Fibroblast of the conjunctiva (primary cell): ENCODE data around the gene CDH1.
"Not testable (repeated sequence)": the region's sequence is repeated elsewhere in the genome, so short reads cannot be mapped to it uniquely, and the experiment has no call there.

Experiments used
- DNase-seq: peaks from one replicate; pipeline ENCODE4 v3.0.0-alpha.2; 2010; ENCODE audit warnings: low read depth

The CDH1 gene

DNA sequence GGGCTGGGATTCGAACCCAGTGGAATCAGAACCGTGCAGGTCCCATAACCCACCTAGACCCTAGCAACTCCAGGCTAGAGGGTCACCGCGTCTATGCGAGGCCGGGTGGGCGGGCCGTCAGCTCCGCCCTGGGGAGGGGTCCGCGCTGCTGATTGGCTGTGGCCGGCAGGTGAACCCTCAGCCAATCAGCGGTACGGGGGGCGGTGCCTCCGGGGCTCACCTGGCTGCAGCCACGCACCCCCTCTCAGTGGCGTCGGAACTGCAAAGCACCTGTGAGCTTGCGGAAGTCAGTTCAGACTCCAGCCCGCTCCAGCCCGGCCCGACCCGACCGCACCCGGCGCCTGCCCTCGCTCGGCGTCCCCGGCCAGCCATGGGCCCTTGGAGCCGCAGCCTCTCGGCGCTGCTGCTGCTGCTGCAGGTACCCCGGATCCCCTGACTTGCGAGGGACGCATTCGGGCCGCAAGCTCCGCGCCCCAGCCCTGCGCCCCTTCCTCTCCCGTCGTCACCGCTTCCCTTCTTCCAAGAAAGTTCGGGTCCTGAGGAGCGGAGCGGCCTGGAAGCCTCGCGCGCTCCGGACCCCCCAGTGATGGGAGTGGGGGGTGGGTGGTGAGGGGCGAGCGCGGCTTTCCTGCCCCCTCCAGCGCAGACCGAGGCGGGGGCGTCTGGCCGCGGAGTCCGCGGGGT is at the start of gene CDH1:
CDH1 (plus strand) TSS at position 247 of the 684 bp plus-strand sequence; CDS start at position 371, 124 bp downstream.
- DNase-seq, result no peak

DNA sequence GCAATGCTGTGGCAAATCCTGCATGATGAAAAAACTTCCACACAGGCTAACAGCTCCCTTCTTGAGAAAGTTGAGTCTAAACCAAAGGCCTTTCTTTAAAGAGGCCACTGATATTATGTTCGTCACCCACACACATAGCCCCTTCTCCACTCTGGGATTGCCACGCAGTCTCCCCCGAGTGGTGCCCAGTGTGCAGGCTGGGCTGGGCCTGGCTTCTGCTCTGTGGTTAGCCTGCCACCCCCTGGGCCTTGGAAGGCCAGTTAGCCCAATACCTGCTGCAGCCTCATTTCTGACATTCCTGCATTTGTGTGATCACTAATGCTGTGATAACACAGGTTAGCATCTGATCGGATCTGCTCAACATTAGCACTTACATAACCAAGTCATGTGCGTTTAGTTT is 47.2 kb upstream of the CDH1 start:
- DNase-seq, result no peak

DNA sequence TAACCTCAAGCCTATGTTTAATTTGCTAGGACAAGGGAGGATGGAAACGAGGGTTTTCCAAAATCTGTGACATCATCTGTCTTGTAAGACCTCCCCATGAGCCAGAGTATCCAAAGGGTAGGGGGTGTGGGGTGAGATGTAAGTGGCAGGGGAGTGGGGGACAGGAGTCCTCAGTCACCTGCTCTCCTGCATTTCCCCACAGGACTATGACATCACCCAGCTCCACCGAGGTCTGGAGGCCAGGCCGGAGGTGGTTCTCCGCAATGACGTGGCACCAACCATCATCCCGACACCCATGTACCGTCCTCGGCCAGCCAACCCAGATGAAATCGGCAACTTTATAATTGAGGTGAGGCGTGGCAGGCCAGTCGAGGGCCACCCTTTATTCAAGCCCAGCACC is 41.5 kb upstream of the CDH1 start:
- no peak for DNase-seq

DNA sequence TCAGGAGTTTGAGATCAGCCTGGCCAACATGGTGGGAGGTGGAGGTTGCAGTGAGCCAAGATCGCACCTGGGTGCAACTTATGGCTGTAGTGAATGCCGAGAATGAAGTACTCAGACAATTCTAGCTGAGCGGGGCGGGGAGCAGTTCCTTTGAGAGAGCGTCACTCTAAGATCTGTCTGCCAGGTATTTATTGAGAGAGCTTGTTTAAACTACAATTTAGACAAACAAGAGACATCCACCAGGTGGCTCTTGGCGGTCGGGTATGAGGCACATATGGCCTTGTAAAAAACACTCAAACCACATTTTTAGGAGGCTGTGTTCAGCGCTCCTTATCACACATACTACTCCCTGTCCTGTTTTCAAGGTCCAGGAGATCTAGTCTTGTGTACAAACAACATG is 40.6 kb upstream of the CDH1 start:
- no peak for DNase-seq

DNA sequence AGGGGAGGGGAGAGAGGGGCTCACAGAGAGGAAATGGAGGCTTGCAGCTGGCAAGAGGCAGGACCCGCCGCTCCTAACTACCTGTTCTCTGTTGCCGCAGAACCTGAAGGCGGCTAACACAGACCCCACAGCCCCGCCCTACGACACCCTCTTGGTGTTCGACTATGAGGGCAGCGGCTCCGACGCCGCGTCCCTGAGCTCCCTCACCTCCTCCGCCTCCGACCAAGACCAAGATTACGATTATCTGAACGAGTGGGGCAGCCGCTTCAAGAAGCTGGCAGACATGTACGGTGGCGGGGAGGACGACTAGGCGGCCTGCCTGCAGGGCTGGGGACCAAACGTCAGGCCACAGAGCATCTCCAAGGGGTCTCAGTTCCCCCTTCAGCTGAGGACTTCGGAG is 39.0 kb upstream of the CDH1 start:
- no peak for DNase-seq

DNA sequence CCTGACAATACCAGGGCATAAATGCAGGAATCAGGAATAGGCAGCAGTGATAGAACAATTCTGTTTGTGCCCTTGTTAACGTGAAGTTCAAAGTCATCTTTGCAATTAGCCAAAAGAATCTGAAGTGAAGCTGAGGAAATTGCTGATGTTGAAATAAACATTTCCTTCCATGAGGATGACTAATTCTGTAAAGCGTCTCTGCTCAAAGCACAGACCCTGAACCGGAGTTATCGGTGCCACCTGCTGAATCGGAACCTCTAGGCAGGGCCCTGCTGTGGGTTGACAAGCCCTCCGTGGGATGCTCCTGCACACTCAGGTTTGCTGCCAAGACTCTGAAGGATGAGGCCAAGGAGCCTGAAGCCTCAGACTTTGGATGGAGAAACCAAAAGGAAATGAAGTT is 37.0 kb upstream of the CDH1 start:
- DNase-seq, result no peak

DNA sequence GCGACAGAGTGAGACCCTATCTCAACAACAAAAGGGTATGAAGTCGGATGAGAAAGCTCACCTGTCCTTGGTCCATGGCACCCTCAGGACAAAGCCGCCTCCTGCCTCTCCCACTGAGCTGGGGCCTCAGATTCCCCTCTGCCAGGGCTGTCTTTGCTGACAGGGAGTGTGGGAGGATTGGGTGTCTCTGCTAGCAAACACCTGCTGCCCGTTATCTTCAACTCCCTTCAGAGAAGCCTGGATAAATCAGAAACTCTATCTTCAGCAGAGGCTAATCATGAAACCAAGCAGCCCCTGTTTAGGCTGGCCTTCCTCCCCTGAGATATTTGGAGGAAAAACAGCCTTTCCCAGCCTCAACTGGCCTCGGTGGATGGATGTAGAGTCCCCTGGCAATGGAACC is 36.3 kb upstream of the CDH1 start:
- no peak for DNase-seq

DNA sequence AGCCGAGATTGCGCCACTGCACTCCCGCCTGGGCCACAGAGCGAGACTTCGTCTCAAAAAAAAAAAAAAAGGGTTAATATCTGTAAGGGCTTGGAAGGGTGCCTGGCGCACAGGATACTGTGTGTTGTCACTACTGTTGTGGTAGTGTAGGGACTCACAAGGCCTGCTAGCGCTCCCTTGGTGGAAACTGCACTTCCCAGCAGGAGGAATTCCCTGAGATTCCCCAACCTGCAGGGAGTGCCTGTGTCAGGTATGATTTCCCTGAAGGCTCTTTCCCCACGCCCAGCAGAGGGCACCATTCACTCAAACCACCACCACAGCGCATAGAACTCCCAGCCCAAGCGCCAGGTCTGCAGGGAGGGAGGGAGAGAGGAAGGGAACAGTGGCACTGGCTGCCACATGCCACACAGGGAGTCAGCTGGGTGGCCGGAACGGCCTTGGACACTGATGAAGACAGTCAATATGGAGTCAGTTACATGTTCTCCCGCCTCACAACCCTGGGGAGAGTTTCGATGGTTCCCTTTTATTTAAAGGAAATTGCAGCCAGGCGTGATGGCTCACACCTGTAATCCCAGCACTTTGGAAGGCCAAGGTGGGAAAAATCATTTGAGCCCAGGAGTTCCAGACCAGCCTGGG is 32.7 kb upstream of the CDH1 start:
- peak; percentile 31 for DNase-seq

DNA sequence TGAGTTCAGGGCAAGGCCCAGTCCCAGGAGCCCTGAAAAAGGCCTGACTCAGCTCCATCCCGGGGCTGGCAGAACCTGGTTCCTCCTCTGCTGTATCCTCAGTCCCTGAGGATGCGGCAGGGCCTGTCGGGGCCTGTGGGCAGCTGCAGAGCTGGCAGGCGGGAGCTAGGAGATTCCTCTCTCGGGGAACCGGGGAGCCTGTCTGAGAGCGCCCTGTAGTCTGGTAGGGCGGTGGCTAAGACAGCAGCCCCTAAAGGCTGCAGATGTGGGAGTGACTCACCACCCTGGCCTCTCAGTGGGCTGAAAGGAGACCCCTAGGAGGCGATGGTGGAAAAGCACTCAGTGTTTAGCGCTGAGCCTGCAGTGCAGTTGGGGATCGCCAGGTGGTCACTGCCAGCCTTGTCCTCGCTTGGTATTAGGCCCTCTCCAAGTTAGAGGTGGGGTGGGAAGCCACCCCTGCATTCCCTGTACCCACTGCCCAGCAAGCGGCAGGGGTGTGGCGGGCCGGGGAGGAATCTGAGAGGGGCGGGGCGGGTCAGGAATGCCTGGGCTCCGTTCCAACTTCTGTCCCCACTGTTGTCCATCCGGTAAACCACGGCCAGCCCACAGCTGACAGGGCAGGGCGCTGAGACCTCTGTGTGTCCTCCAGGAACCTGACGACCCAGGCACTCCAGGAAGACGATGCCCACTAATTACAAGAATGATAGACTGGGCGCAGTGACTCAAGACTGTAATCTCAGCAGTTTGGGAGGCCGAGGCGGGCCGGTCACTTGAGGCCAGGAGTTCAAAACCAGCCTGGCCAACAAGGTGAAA is 29.5 kb upstream of the CDH1 start:
- no peak for DNase-seq

DNA sequence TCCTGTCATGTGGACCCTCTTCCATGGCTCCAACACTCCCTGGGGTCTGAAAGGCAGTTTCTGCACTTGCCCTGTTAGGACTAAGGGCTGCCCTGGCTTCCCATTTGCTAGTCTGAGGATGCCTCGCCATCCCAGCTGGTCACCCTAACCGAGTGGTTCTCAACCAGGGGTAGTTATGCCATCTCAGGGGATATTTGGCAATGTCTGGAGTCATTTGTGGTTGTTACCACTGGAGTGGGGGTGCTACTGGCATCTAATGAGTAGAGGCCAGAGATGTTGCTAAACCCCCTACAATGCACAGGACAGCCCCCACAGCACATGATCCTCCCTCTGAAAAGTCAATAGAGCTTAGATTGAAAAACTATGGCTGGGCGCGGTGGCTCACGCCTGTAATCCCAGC is 26.9 kb upstream of the CDH1 start:
- DNase-seq, result no peak

DNA sequence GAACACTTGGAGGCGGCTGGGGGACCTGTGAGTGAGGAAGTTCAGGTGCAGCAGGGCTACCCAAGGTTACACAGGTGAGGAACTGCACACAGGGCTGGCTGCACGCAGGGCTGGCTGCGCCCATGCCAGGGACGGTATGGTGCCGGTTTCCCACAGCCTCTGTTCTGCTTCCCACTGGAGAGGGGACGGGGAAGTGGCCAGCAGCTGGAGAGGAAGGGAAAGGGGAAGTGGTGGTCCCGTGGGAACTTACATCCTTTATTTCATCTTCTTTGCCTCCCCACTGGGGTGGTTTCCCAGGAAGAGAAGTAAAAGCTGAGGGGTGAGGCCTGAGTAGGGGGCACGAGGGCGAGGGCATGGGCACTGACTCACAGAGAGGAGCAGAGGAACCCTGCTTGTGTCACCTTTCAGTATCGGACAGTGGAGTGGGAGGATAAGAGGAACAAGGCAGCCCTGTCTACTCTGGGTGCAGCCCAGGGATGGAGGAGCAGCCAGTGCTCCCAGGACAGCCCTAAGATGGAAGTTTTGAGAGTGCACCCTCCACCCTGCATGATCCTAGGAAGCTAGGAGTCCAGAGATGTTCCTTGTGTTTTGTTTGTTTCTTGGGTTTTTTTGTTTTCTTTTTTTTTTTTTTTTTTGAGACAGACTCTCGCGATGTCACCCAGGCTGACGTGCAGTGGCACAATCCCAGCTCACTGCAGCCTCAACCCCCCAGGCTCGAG is 25.5 kb upstream of the CDH1 start:
- DNase-seq, result no peak

DNA sequence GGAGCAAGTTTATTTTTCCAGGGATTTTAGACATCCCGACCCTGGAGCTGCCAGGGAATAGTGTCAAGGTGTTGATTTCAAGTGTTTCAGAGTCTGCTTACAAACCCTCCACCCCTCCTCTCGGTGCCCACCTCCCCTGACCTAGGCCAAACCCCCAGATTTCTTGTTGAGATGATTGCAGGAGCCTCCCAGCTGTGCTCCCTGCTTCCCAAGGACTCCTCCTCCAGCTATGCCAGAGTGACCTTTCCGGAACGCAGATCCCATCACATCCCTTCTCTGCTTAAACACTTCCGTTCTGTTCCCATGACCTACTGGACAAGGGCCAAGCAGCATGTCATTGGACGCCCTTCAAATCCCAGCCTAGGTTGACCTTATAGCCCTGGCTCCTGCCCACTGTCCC is 23.7 kb upstream of the CDH1 start:
- DNase-seq, result no peak

DNA sequence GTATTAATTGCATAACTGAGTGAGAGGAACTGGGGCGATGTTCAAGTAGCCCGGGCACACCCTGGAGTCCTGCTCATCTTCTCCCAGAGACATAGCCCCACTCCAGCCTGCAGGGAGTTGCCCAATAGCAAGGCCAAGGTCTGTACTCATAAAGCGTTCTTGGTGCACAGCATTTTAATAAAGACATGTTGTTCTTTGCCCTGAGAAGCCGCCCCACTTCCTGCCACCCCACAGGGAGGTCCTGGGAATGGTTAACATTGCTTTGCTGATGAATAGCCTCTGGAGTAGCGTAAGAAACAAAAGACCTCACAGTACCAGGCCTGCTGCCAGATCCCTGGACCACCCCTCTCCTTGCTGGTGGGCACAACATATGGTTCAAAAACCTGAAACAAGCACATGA is 21.6 kb upstream of the CDH1 start:
- DNase-seq, result no peak

DNA sequence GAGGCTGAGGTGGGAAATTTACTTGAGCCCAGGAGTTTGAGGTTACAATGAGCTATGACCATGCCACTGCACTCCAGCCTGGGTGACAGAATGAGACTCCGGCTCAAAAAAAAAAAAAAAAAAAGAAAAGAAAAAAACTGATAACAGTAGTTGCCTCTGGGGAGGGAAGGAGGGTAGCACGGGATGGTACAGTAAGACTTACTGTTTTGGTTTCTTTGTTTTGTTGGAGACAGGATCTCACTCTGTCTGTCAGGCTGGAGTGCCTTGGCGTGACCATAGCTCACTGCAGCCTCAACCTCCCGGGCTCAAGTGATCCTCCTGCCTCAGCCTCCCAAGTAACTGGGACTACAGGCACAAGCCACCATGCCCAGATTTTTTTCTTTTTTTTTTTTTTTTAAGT is 20.6 kb upstream of the CDH1 start:
- not testable (repeated sequence) for DNase-seq

DNA sequence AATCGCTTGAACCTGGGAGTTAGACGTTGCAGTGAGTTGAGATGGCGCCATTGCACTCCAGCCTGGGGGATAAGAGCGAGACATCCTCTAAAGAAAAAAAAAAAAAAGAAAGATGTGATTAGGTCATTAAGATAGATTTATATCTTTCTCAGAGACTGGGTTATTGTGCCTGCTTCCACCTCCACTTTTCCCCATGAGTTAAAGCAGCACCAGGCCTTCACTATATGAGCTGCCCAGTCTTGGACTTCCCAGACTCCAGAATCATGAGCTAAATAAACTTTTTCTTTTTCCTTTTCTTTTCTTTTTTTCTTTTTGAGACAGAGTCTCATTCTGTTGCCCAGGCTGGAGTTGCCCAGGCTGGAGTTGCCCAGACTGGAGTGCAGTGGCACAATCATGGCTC is 19.4 kb upstream of the CDH1 start:
- no peak for DNase-seq

DNA sequence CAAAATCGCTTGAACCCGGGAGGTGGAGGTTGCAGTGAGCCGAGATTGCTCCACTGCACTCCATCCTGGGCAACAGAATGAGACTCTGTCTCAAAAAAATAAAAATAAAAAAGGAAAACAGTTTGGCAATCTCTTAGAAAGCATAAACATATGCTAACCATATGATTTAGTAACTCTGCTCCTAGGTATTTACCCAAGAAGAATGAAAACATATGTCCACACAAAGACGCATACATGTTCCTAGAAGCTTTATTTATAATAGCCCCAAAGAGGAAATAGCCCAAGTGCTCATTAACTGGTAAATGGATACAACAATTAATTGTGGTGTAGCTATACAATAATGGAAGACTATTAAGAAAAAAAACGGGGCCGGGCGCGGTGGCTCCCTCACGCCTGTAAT is 18.5 kb upstream of the CDH1 start:
- DNase-seq, result no peak

DNA sequence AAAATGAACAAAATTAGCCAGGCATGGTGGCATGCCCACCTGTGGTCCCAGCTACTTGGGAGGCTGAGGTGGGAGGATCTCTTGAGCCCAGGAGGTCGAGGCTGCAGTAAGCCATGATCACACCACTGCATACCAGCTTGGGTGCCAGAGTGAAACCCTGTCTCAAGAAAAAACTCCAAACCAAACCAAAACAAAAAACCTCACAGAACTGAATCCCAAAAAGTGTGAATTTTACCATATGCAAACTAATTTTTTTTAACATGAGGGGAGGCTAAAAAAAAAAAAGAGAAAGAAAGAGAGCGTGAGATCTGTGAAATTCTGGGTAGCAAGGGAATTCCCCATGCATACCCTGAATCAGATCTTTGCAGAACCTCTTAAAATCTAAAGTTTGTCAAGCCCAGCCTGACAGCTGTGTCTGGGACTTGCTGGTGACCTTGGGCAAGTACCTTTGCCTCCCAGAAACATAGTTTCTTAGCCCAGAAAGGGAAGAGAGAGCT is 17.1 kb upstream of the CDH1 start:
- no peak for DNase-seq

DNA sequence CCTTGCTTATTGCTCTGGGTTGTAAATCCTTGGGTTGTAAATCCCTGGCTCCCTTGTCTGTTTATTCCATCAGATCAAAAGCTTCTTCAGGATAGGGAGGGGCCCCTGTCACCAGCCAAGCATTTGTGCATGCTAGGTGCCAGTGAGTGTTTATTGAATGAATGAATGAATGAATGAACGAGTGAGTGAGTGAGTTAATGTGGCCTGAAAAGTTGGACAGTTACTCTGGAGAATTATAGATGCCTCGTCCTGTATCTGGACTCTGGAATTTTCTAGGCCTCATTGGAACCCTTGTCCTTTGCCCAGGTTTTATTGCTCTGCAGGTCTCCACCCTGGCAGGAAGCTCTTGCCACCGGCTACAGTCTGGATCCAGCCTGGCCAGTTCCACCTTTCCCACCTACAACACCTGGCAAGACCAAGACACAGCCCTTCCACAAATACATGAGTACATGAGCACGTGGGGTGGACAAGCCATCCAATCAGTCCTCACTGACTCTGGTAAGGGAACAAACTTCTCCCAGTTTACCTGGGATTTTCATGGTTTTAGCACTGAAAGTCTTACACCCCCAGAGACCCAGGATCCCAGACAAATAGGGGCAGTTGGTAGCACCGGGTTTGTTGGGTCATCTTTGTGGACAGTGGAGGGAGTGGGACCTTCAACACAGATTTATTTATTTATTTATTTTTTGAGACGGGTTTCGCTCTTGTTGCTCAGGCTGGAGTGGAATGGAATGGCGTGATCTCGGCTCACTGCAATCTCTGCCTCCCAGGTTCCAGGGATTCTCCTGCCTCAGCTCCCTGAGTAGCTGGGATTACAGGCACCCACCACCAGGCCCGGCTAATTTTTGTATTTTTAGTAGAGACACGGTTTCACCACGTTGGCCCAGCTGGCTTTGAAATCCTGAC is 14.7 kb upstream of the CDH1 start:
- DNase-seq, result no peak

DNA sequence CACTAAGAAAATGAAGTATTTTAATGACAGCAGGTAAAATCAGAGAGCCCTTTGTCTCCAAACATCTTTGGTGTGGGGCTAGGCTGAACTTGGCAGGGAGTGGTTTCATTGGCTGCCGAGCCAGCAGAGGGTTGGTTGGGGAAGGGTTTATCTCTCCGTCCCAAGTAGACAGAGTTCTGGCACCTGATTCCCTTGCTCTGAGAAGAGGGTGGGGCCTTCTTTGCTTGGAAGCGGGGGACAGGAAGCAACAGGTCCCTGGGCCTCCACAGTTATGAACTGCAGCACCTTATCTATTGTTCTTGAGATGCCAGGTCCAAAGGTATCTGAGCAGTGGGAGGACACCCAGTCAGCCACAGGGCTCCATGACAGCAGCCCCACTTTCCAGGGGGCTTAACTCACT is 12.3 kb upstream of the CDH1 start:
- DNase-seq, result no peak

DNA sequence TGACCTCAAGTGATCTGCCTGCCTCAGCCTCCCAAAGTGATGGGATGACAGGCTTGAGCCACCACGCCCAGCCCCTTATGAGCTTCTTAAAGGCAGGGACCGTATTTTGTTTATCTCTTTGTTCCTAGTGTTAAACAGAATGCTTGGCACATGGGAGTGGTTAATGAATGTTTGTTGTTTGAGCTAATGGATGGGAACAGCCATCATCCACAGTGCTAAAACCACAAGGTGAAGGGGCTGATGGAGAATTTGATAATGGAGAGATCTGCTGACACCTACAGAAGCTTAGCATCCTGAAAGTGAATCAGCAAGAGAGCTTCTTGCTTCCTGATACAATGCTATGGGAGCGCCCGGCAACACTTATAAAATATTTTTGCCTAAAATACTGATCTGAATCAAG is 8.6 kb upstream of the CDH1 start:
- no peak for DNase-seq

DNA sequence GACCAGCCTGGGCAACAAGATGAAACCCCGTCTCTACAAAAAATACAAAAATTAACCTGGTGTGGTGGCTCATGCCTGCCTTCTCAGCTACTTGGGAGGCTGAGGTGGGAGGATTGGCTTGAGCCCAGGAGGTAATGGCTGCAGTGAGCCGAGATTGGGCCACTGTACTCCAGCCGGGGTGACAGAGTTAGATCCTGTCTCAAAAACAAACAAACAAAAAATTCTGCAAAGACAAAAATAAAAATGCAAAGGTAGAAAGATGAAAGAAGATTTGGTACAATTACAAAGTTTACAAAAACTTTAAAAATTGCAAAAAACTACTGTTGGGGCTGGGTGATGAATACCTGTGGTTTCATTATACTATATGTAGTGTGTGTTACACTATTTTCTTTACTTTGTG is 5.5 kb upstream of the CDH1 start:
- no peak for DNase-seq
